Fibroblast of lung (primary cell): ENCODE data around the gene ANTXRL.

ENCODE experiments used
- CTCF ChIP-seq, 2 donors: IDR thresholded peaks in 1 of 2; conservative IDR thresholded peaks in 1 of 2; 1 replicate in 1 of 2; 2 replicates in 1 of 2; pipeline ENCODE4 v1.5.1; 2011 to 2012; ENCODE audit warnings: low read length in 2 of 2, control low read depth in 1 of 2, inconsistent platforms in 1 of 2, low read depth in 1 of 2, mild to moderate bottlenecking in 1 of 2
- EZH2 ChIP-seq: IDR thresholded peaks from 2 replicates; pipeline ENCODE4 v1.5.1; 2012; ENCODE audit warnings: low read length, control low read depth, mild to moderate bottlenecking; ENCODE audit errors: missing control alignments

- TF ChIP-seq CTCF (conservative IDR thresholded peaks at IDR 0.05 in 1 of 2, IDR thresholded peaks at IDR 0.05 in 1 of 2; ENCODE audit: low read depth in 1 of 2, low read length in 2 of 2) (no peak), EZH2 (no peak)
Observed at GRCh38 chr10:46294641-46295220, 7.9 kb downstream of the ANTXRL start.
